Panc1 (cell line): ENCODE data around the gene CEP128. TPM values are rescaled to one million over a fixed set of nuclear protein-coding genes. Genes with fewer than 3 reads are reported as not detected.
A peak's percentile ranks its signal among the peaks of the same experiment; 100 is the strongest.

ENCODE experiments used
- ATAC-seq: fragments of 200-7000 bp; cut with Tn5 transposase; 2 replicates; pipeline ENCODE4 v1.9.1; 2020; ENCODE audit warnings: mild to moderate bottlenecking, moderate library complexity
- BruUV-seq: library from RNA; stranded (reverse); fragments of 400-500 nt; replicated peaks from 2 replicates; lab custom pipeline; 2021; lab: Mats Ljungman, UMichigan
- CTCF ChIA-PET: fragments of 300-600 bp; sonication (Branson Sonifier 250); formaldehyde crosslinking; loops from one replicate; lab custom pipeline; 2022; ENCODE audit warnings: antibody characterized with exemption; lab: Charles Lee
- POLR2A ChIA-PET: fragments of 300-600 bp; sonication (Branson Sonifier 250); formaldehyde crosslinking; loops from one replicate; lab custom pipeline; 2022; ENCODE audit warnings: antibody characterized with exemption; lab: Charles Lee
- DNase-seq: peaks from one replicate; pipeline ENCODE4 v3.0.0-alpha.2; 2010; ENCODE audit warnings: low read depth, low spot score
- H3K27ac ChIP-seq: 2 replicates; pipeline ENCODE4 v1.5.1; 2011; ENCODE audit warnings: mild to moderate bottlenecking, low read length, inconsistent platforms
- H3K27me3 ChIP-seq: fragments of 200-500 bp; sonication (Bioruptor generic); 2 replicates; pipeline ENCODE4 v1.6.0; 2014; ENCODE audit warnings: low read length, inconsistent platforms; ENCODE audit not compliant: control insufficient read depth, insufficient read depth
- H3K36me3 ChIP-seq: fragments of 200-500 bp; sonication (Bioruptor generic); 2 replicates; pipeline ENCODE4 v1.5.1; 2014; ENCODE audit warnings: inconsistent platforms, mild to moderate bottlenecking, low read length, moderate library complexity; ENCODE audit not compliant: control insufficient read depth, insufficient read depth
- H3K4me1 ChIP-seq: 2 replicates; pipeline ENCODE4 v1.5.1; 2011; ENCODE audit warnings: inconsistent platforms, mild to moderate bottlenecking, low read length, moderate library complexity; ENCODE audit not compliant: control insufficient read depth, insufficient read depth
- H3K4me3 ChIP-seq, 2 experiments: 2 replicates each; pipeline ENCODE4 v1.5.1; 2011 to 2012; ENCODE audit warnings: low read depth in 2 of 2, low read length in 2 of 2, mild to moderate bottlenecking in 2 of 2, inconsistent platforms in 1 of 2, moderate library complexity in 1 of 2
- H3K9me3 ChIP-seq: fragments of 200-500 bp; sonication (Bioruptor generic); 2 replicates; pipeline ENCODE4 v1.5.1; 2014; ENCODE audit warnings: low read depth, mild to moderate bottlenecking, inconsistent platforms, low read length, moderate library complexity; ENCODE audit not compliant: control insufficient read depth, insufficient read depth
- CTCF ChIP-seq: fragments of 450-650 bp; IDR thresholded peaks from 2 replicates; pipeline ENCODE4 v1.5.1; 2017; ENCODE audit warnings: mild to moderate bottlenecking
- POLR2AphosphoS5 ChIP-seq: IDR thresholded peaks from 2 replicates; pipeline ENCODE4 v1.6.1; 2012; ENCODE audit warnings: mild to moderate bottlenecking, low read depth, low read length, moderate library complexity
- REST ChIP-seq, 2 experiments: IDR thresholded peaks; 2 replicates each; pipeline ENCODE4 v1.6.1; 2011 to 2012; ENCODE audit warnings: low read depth in 2 of 2, control low read depth in 1 of 2, low read length in 1 of 2, mild to moderate bottlenecking in 1 of 2, moderate library complexity in 1 of 2; ENCODE audit not compliant: insufficient read depth in 1 of 2
- SIN3A ChIP-seq: IDR thresholded peaks from 2 replicates; pipeline ENCODE4 v1.6.1; 2012; ENCODE audit warnings: low read depth, mild to moderate bottlenecking, low read length, moderate library complexity, borderline replicate concordance; ENCODE audit not compliant: insufficient read depth
- TCF7L2 ChIP-seq: IDR thresholded peaks from 2 replicates; pipeline ENCODE4 v1.6.1; 2011; ENCODE audit warnings: mild to moderate bottlenecking, low read depth, low read length, inconsistent platforms
- in situ Hi-C: cut with HindIII; loops from 2 replicates; pipeline ENCODE4 v1.10.0; 2016; ENCODE audit warnings: low sequenced_read_pairs, low pct_unique_long_range_greater_than_20kb
- intact Hi-C: fragments of 100-400 bp; cut with micrococcal nuclease; formaldehyde crosslinking; loops from one replicate; pipeline ENCODE4 v1.10.0; 2022; ENCODE audit not compliant: unreplicated experiment
- total RNA-seq: library from RNA; stranded (reverse); gene quantifications from one replicate; pipeline ENCODE4 v1.2.1, GENCODE V29; 2021; ENCODE audit not compliant: unreplicated experiment

Gene CEP128
- total RNA-seq, 1 experiment from 2014 or later = 9.3 TPM

GRCh38 chr14:80862541-80862940, 79.0 kb downstream of the CEP128 start:
- ATAC-seq = no peak
- intact Hi-C loops = no loop called here
- CTCF ChIA-PET = no interaction called here

GRCh38 chr14:80850197-80850814, 91.2 kb downstream of the CEP128 start:
- CTCF ChIA-PET = no interaction called here
- no TSS peak for BruUV-seq
- in situ Hi-C loops = no loop called here

More at GRCh38 chr14:80862541-80862940, 79.0 kb downstream of the CEP128 start:
- POLR2A ChIA-PET = no interaction called here
- no TSS peak for BruUV-seq
- no peak for TF ChIP-seq SIN3A
- TF ChIP-seq TCF7L2 = no peak
- no peak for TF ChIP-seq REST (IDR thresholded peaks at IDR 0.05; ENCODE audit: insufficient read depth in 1 of 2, low read depth in 2 of 2, low read length in 1 of 2)
- no peak for TF ChIP-seq CTCF
- no peak for TF ChIP-seq POLR2AphosphoS5
- no peaks in the 10 kb centered on the region for H3K4me1 ChIP-seq
- H3K4me3 ChIP-seq = no peak overlapping the region
- no peaks in the 10 kb centered on the region for H3K9me3 ChIP-seq
- in situ Hi-C loops = no loop called here
- H3K27me3 ChIP-seq = no peaks in the 10 kb centered on the region
- no peaks in the 10 kb centered on the region for H3K36me3 ChIP-seq
- H3K27ac ChIP-seq = no peak overlapping the region
- DNase-seq = no peak

More at GRCh38 chr14:80850197-80850814, 91.2 kb downstream of the CEP128 start:
- no peaks in the 10 kb centered on the region for H3K27me3 ChIP-seq
- ATAC-seq (no peak), DNase-seq (no peak)
- no peaks in the 10 kb centered on the region for H3K9me3 ChIP-seq
- H3K27ac ChIP-seq = no peak overlapping the region
- H3K36me3 ChIP-seq = no peaks in the 10 kb centered on the region
- TF ChIP-seq CTCF (peak; percentile 34; the same call in 1 of the 2 replicates), POLR2AphosphoS5 (no peak), REST (IDR thresholded peaks at IDR 0.05; ENCODE audit: insufficient read depth in 1 of 2, low read depth in 2 of 2, low read length in 1 of 2) (no peak), TCF7L2 (no peak), SIN3A (no peak)
- intact Hi-C loops = loop anchor here (2.0 to 10.0 kb wide), 3 partner anchors 638 to 1886 kb away; no protein-coding TSS in a partner anchor
- no peak overlapping the region for H3K4me3 ChIP-seq
- POLR2A ChIA-PET = no interaction called here
- no peaks in the 10 kb centered on the region for H3K4me1 ChIP-seq
